OCI-LY7 (cell line): ENCODE measurements around the gene SEC24B. TPM values are rescaled to one million over a fixed set of nuclear protein-coding genes. Genes with fewer than 3 reads are reported as not detected.

Experiments used
- BruUV-seq: library from RNA; stranded (reverse); fragments of 400-500 nt; replicated peaks from 2 replicates; lab custom pipeline; 2021; lab: Mats Ljungman, UMichigan
- CTCF ChIA-PET: fragments of 300-600 bp; sonication (Branson Sonifier 250); formaldehyde crosslinking; loops from one replicate; lab custom pipeline; 2022; ENCODE audit warnings: antibody characterized with exemption; ENCODE audit not compliant: unreplicated experiment; lab: Charles Lee
- POLR2A ChIA-PET: fragments of 300-600 bp; sonication (Branson Sonifier 250); formaldehyde crosslinking; loops from one replicate; lab custom pipeline; 2022; ENCODE audit warnings: antibody characterized with exemption; lab: Charles Lee
- DNase-seq: peaks from one replicate; pipeline ENCODE4 v3.0.0-alpha.2; 2015; ENCODE audit warnings: low spot score
- H2AFZ ChIP-seq: fragments of 200-600 bp; sonication (generic), shearing (Covaris generic); 2 replicates; pipeline ENCODE4 v1.6.1; 2014; ENCODE audit warnings: mild to moderate bottlenecking, antibody characterized with exemption, low read length, moderate library complexity
- H3K27ac ChIP-seq: fragments of 200-600 bp; sonication (generic); 2 replicates; pipeline ENCODE4 v1.5.1; 2014; ENCODE audit warnings: mixed run types, low read depth, mild to moderate bottlenecking, moderate library complexity, low read length, inconsistent platforms; ENCODE audit not compliant: poor library complexity, severe bottlenecking
- H3K36me3 ChIP-seq: fragments of 200-600 bp; sonication (generic); 2 replicates; pipeline ENCODE4 v1.6.1; 2014; ENCODE audit warnings: mild to moderate bottlenecking, antibody characterized with exemption, low read length, moderate library complexity, mixed read lengths; ENCODE audit not compliant: insufficient read depth
- H3K4me1 ChIP-seq: fragments of 200-600 bp; sonication (generic); 2 replicates; pipeline ENCODE4 v1.5.1; 2014; ENCODE audit warnings: mild to moderate bottlenecking, low read length; ENCODE audit not compliant: insufficient read depth, poor library complexity, severe bottlenecking
- H3K4me2 ChIP-seq: fragments of 200-600 bp; sonication (generic); 2 replicates; pipeline ENCODE4 v1.6.1; 2014; ENCODE audit warnings: mild to moderate bottlenecking, low read length
- H3K4me3 ChIP-seq: fragments of 200-600 bp; sonication (generic); 2 replicates; pipeline ENCODE4 v1.5.1; 2014; ENCODE audit warnings: mild to moderate bottlenecking, low read depth, low read length; ENCODE audit not compliant: poor library complexity, severe bottlenecking
- H3K79me2 ChIP-seq: fragments of 200-600 bp; sonication (generic); 2 replicates; pipeline ENCODE4 v1.6.1; 2016; ENCODE audit warnings: low read depth, mild to moderate bottlenecking, low read length, moderate library complexity, mixed read lengths; ENCODE audit not compliant: insufficient read depth
- H3K9me2 ChIP-seq: fragments of 200-600 bp; sonication (generic); 2 replicates; pipeline ENCODE4 v1.6.1; 2016; ENCODE audit warnings: mild to moderate bottlenecking, low read length, mixed read lengths; ENCODE audit not compliant: insufficient read depth
- H3K9me3 ChIP-seq: fragments of 200-600 bp; sonication (generic); 2 replicates; pipeline ENCODE4 v1.6.1; 2014; ENCODE audit warnings: mild to moderate bottlenecking, mixed run types, low read length, mixed read lengths
- H4K20me1 ChIP-seq: fragments of 200-600 bp; sonication (generic); 2 replicates; pipeline ENCODE4 v1.6.1; 2014; ENCODE audit warnings: mild to moderate bottlenecking, antibody characterized with exemption, low read length, moderate library complexity, mixed read lengths; ENCODE audit not compliant: insufficient read depth
- CTCF ChIP-seq: fragments of 200-600 bp; sonication (generic); conservative IDR thresholded peaks from 2 replicates; pipeline ENCODE4 v1.5.1; 2014; ENCODE audit warnings: mild to moderate bottlenecking, antibody characterized with exemption, low read length, moderate library complexity, mixed read lengths
- EZH2phosphoT487 ChIP-seq: fragments of 200-600 bp; sonication (generic); IDR thresholded peaks from 2 replicates; pipeline ENCODE4 v1.6.1; 2018; ENCODE audit warnings: low read depth, borderline replicate concordance, mild to moderate bottlenecking, mixed run types, antibody characterized with exemption, low read length, moderate library complexity, mixed read lengths
- intact Hi-C: fragments of 100-400 bp; cut with micrococcal nuclease; formaldehyde crosslinking; loops from one replicate; pipeline ENCODE4 v1.10.0; 2022; ENCODE audit not compliant: unreplicated experiment
- total RNA-seq, 2 experiments: library from RNA; depleted of rRNA in 1 of 2; stranded (reverse); fragments of >200 nt in 1 of 2; shearing (Covaris generic) in 1 of 2; gene quantifications; 2 replicates each; pipeline ENCODE4 v1.2.3, GENCODE V29; 2014 to 2022

Gene SEC24B
- total RNA-seq, 2 experiments from 2014 or later: 13.1 to 26.3 TPM

- BruUV-seq: no TSS peak
- no peaks in the 10 kb centered on the region for H4K20me1 ChIP-seq
- no peaks in the 10 kb centered on the region for H3K9me3 ChIP-seq
- ChIA-PET CTCF (no interaction called here), POLR2A (interaction anchor here (0.6 to 2.7 kb wide), 4 partner anchors 8 to 47 kb away, joined by 3 to 18 read pairs (median 4); no protein-coding TSS in a partner anchor)
- no peaks in the 10 kb centered on the region for H3K9me2 ChIP-seq
- H3K79me2 ChIP-seq: no peaks in the 10 kb centered on the region
- TF ChIP-seq CTCF: no peak
- TF ChIP-seq EZH2phosphoT487: no peak
- no peak overlapping the region for H3K4me2 ChIP-seq
- H3K27ac ChIP-seq: no peak overlapping the region
- no peak overlapping the region for H2AFZ ChIP-seq
- H3K4me1 ChIP-seq: no peaks in the 10 kb centered on the region
- H3K36me3 ChIP-seq: peaks cover 26% of the 10 kb centered on the region
- DNase-seq: no peak
- H3K4me3 ChIP-seq: no peak overlapping the region
- intact Hi-C loops: no loop called here
Observed at GRCh38 chr4:109486007-109486406, 52.4 kb downstream of the SEC24B start.

GRCh38 chr4:109494563-109494962 is 60.9 kb downstream of the SEC24B start:
- no peaks in the 10 kb centered on the region for H3K4me1 ChIP-seq
- no peaks in the 10 kb centered on the region for H4K20me1 ChIP-seq
- BruUV-seq: no TSS peak
- no peak for DNase-seq
- no peak overlapping the region for H2AFZ ChIP-seq
- TF ChIP-seq EZH2phosphoT487: no peak
- no peak for TF ChIP-seq CTCF
- POLR2A ChIA-PET: interaction anchor here (0.9 kb wide), 1 partner anchor 53 kb away, joined by 4 read pairs; no protein-coding TSS in a partner anchor
- no peaks in the 10 kb centered on the region for H3K9me2 ChIP-seq
- H3K4me2 ChIP-seq: no peak overlapping the region
- no peak overlapping the region for H3K27ac ChIP-seq
- CTCF ChIA-PET: no interaction called here
- intact Hi-C loops: no loop called here
- no peak overlapping the region for H3K4me3 ChIP-seq
- H3K79me2 ChIP-seq: no peaks in the 10 kb centered on the region
- H3K36me3 ChIP-seq: peaks cover 71% of the 10 kb centered on the region
- no peaks in the 10 kb centered on the region for H3K9me3 ChIP-seq

- no peaks in the 10 kb centered on the region for H3K9me2 ChIP-seq
- ChIA-PET POLR2A (no interaction called here), CTCF (no interaction called here)
- no peak overlapping the region for H3K4me3 ChIP-seq
- DNase-seq: no peak
- BruUV-seq: no TSS peak
- peaks cover 72% of the 10 kb centered on the region for H3K36me3 ChIP-seq
- no peaks in the 10 kb centered on the region for H4K20me1 ChIP-seq
- no peaks in the 10 kb centered on the region for H3K4me1 ChIP-seq
- no peak overlapping the region for H3K27ac ChIP-seq
- intact Hi-C loops: no loop called here
- H2AFZ ChIP-seq: no peak overlapping the region
- no peaks in the 10 kb centered on the region for H3K79me2 ChIP-seq
- no peaks in the 10 kb centered on the region for H3K9me3 ChIP-seq
- TF ChIP-seq CTCF (no peak), EZH2phosphoT487 (no peak)
- H3K4me2 ChIP-seq: no peak overlapping the region
Observed at GRCh38 chr4:109495514-109495913, 61.9 kb downstream of the SEC24B start.
